Activated naive CD4-positive, alpha-beta T cell treated with anti-CD3 and anti-CD28 coated beads, Interleukin-2, amount 50 U/mL, for 24 hours (primary cell): ENCODE results near the gene FAM174C.
A peak's percentile ranks its signal among the peaks of the same experiment; 100 is the strongest.

Source experiments
- H3K27ac Mint-ChIP-seq: one replicate; pipeline ENCODE4 v1.8.0; 2021; ENCODE audit warnings: mild to moderate bottlenecking, mixed read lengths
- H3K27me3 Mint-ChIP-seq: one replicate; pipeline ENCODE4 v1.8.0; 2021; ENCODE audit warnings: mixed read lengths
- H3K36me3 Mint-ChIP-seq: one replicate; pipeline ENCODE4 v1.8.0; 2021; ENCODE audit warnings: mixed read lengths
- H3K4me1 Mint-ChIP-seq: one replicate; pipeline ENCODE4 v1.8.0; 2021; ENCODE audit warnings: mixed read lengths
- H3K4me3 Mint-ChIP-seq: one replicate; pipeline ENCODE4 v1.8.0; 2021; ENCODE audit warnings: mild to moderate bottlenecking, mixed read lengths
- H3K9me3 Mint-ChIP-seq: one replicate; pipeline ENCODE4 v1.8.0; 2021; ENCODE audit warnings: mixed read lengths

FAM174C gene

DNA sequence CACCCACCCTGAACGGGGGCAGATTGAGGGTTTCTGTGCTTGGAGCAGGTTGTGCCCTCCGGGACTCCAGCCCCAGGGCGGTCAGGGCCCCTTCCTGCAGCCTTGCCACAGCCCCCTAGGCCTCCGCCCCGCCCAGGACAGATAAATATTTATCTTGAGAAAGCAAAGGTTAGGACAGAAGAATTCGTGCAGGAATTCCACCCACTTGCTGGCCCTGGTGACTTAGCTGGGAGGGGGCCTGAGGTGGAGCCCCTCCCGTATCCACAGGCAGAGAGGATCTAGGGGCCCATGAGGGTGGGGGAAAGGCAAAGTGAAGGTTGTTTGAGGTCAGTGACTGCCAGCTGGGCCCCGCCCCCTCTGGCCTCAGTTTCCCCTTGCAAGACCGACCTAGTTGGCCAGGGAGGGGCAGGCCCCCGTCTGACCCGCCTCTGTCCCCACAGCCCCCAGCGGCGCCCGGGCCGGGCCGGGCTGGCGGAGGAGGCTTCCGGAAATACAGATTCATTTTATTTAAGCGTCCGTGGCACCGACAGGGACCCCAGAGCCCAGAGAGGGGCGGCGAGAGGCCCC lies 21.7 kb upstream of the FAM174C start:
- H3K4me3 Mint-ChIP-seq, result peak overlapping the region; percentile 71
- peak overlapping the region; percentile 51 for H3K27ac Mint-ChIP-seq
- H3K27me3 Mint-ChIP-seq, result no peaks in the 10 kb centered on the region
- peaks cover 1% of the 10 kb centered on the region for H3K36me3 Mint-ChIP-seq
- H3K4me1 Mint-ChIP-seq, result peaks cover 23% of the 10 kb centered on the region
- H3K9me3 Mint-ChIP-seq, result no peaks in the 10 kb centered on the region

DNA sequence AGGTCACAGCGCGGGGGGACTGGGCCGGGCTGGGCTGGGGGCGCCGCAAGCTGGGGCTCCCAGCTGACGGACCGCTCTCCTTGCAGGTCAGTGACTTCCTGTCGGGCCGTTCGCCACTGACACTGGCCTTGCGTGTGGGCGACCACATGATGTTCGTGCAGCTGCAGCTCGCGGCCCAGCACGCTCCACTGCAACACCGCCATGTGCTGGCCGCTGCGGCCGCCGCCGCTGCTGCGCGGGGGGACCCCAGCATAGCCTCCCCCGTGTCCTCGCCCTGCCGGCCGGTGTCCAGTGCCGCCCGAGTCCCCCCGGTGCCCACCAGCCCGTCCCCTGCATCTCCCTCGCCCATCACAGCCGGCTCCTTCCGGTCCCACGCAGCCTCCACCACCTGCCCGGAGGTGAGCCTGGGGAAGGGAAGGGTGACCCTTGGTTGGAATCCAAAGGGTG lies 21.2 kb upstream of the FAM174C start:
- no peaks in the 10 kb centered on the region for H3K27me3 Mint-ChIP-seq
- no peak overlapping the region for H3K4me3 Mint-ChIP-seq
- peaks cover 28% of the 10 kb centered on the region for H3K4me1 Mint-ChIP-seq
- H3K27ac Mint-ChIP-seq, result no peak overlapping the region
- peaks cover 1% of the 10 kb centered on the region for H3K36me3 Mint-ChIP-seq
- H3K9me3 Mint-ChIP-seq, result no peaks in the 10 kb centered on the region

DNA sequence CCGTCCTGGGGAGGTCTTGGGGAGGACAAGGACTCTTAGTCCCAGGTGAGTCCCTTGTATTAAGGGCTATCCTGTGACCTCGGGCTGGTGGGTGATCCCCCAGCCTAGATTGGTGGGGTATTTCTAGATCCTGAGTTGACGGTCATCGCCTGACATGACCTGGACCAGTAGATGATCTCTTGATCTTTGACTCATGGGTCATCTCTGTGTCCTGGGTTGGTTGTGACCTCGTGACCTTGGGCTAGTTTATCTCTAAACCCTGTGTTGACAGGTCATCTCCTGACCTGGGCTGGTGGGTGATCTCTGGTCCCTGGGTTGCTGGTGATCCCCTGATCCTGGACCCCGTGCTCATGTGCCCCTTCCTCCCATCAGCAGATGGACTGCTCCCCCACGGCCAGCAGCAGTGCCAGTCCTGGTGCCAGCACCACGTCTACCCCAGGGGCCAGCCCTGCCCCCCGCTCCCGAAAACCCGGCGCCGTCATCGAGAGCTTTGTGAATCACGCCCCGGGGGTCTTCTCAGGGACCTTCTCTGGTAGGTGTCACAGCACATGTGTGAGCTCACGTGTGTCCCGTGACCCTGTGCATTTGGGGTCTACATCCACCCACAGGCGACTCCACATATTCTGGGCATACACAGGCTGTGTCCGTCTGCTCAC lies 20.7 kb upstream of the FAM174C start:
- H3K36me3 Mint-ChIP-seq, result peaks cover 1% of the 10 kb centered on the region
- H3K4me3 Mint-ChIP-seq, result no peak overlapping the region

DNA sequence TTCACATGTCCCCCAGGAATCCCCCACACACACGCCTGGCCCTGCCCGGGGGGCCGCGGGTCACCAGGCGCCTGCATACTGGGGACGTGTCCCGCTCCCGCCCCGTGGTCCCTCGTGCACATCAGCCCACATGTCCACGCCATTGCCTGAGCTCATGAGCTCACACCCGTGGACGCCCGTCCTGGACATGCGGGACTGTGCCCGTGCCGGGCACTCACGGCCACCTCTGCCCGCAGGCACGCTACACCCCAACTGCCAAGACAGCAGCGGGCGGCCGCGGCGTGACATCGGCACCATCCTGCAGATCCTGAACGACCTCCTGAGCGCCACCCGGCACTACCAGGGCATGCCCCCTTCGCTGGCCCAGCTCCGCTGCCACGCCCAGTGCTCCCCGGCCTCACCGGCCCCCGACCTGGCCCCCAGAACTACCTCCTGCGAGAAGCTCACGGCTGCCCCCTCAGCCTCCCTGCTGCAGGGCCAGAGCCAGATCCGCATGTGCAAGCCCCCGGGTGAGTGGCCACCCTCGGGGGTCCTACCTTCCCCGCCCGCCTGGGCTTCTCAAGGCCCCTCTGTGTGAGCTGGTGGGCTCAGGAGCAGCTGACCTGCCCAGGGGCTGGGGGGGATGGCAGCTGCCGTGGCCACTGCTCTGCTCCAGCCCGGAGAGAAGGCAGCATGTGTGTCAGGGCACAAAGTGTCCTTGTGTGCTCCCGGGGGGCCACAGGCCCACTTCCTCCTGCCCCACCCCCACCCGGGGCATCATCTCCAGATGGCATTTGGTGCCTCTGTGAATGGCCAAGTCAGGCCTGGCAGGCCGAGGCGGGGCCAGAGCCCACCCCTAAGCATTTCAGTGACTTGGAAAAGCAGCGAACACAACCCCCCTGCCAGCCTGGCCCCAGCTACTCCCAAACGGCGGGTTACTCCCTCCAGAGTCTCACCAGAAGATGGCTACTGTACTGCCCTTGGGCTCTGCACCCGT lies 19.9 kb upstream of the FAM174C start:
- Mint-ChIP-seq H3K36me3 (peaks cover 1% of the 10 kb centered on the region), H3K27ac (peak overlapping the region; percentile 83), H3K9me3 (no peaks in the 10 kb centered on the region), H3K27me3 (no peaks in the 10 kb centered on the region), H3K4me1 (peaks cover 35% of the 10 kb centered on the region), H3K4me3 (no peak overlapping the region)

More for the DNA sequence above, 20.7 kb upstream of the FAM174C start:
- H3K27me3 Mint-ChIP-seq, result no peaks in the 10 kb centered on the region
- H3K9me3 Mint-ChIP-seq, result no peaks in the 10 kb centered on the region
- H3K4me1 Mint-ChIP-seq, result peaks cover 30% of the 10 kb centered on the region
- peak overlapping the region; percentile 83 for H3K27ac Mint-ChIP-seq

GRCh38 chr19:1256646-1257474 lies 18.5 kb upstream of the FAM174C start:
- Mint-ChIP-seq H3K27me3 (no peaks in the 10 kb centered on the region), H3K27ac (no peak overlapping the region), H3K36me3 (peaks cover 1% of the 10 kb centered on the region), H3K4me1 (peaks cover 42% of the 10 kb centered on the region), H3K4me3 (peak overlapping the region; percentile 30), H3K9me3 (no peaks in the 10 kb centered on the region)

- Mint-ChIP-seq H3K4me3 (peak overlapping the region; percentile 30), H3K27me3 (no peaks in the 10 kb centered on the region), H3K4me1 (peaks cover 46% of the 10 kb centered on the region), H3K27ac (peak overlapping the region; percentile 35), H3K36me3 (peaks cover 1% of the 10 kb centered on the region), H3K9me3 (no peaks in the 10 kb centered on the region)
These were observed 17.7 kb upstream of the FAM174C start for GRCh38 chr19:1257475-1258162.

GRCh38 chr19:1258163-1258492 lies 17.2 kb upstream of the FAM174C start:
- H3K4me1 Mint-ChIP-seq, result peaks cover 51% of the 10 kb centered on the region
- H3K27ac Mint-ChIP-seq, result no peak overlapping the region
- peak overlapping the region; percentile 30 for H3K4me3 Mint-ChIP-seq
- peaks cover 1% of the 10 kb centered on the region for H3K36me3 Mint-ChIP-seq
- no peaks in the 10 kb centered on the region for H3K27me3 Mint-ChIP-seq
- H3K9me3 Mint-ChIP-seq, result no peaks in the 10 kb centered on the region

DNA sequence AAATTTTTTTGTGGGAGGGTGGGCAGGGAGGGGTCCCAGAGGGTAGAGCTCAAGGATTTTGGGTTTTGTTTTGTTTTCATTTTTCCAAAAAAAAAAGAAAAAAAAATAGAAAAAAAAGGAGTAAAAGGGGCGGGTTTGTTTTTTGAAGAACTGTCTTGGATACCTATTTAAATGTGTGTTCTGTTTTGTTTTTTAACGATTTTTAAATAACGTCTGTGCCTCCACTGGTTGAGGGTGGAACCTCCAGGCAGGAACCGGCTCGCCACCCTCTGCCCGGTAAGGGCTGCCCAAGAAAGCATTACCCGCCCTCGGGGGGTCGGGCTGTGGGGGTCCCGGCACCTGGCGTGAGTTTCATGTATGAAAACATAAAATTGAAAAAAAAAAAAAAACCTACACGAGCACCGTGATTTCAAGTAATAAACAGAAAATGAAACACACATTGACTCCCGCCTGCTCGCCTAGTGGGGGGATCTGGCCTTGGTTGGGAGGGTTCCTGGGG lies 16.6 kb upstream of the FAM174C start:
- Mint-ChIP-seq H3K9me3 (no peaks in the 10 kb centered on the region), H3K27me3 (no peaks in the 10 kb centered on the region), H3K4me3 (peak overlapping the region; percentile 86), H3K36me3 (peaks cover 1% of the 10 kb centered on the region), H3K4me1 (peaks cover 50% of the 10 kb centered on the region), H3K27ac (peak overlapping the region; percentile 92)

DNA sequence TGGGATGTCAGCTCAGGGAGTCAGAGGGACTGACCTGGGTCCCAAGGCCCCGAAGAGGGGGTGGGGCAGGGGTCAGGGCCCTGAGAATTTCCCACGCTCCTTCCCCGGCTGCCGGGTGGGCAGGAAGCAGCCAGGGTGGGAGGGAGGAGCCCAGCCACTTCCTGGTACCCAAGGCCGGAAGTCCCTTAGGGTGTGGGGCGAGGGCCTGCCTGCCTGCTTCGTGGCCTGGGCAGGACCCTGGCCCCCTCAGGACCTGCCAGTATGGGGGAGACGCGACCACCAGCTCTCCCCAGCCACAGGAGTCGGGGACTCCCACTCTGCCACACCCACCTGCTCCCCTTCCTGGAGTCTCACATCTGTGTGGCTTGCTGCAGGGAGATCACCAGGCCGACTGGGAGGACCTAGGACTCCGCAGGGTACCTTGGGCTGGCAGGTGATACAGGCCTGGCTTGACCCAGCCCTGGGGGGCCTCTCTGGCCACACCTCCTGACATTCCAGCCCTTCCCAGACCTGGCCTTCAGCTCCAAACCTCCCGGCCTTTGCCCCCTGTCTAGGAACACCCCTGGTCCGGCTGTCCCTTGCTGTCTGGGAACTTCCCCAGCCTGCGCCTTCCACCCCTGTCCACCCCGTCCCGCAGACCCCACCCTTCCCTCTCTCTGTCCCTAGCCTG lies 16.0 kb upstream of the FAM174C start:
- Mint-ChIP-seq H3K36me3 (peaks cover 1% of the 10 kb centered on the region), H3K9me3 (no peaks in the 10 kb centered on the region), H3K27me3 (no peaks in the 10 kb centered on the region), H3K27ac (peak overlapping the region; percentile 92), H3K4me3 (peak overlapping the region; percentile 86), H3K4me1 (peaks cover 50% of the 10 kb centered on the region)

DNA sequence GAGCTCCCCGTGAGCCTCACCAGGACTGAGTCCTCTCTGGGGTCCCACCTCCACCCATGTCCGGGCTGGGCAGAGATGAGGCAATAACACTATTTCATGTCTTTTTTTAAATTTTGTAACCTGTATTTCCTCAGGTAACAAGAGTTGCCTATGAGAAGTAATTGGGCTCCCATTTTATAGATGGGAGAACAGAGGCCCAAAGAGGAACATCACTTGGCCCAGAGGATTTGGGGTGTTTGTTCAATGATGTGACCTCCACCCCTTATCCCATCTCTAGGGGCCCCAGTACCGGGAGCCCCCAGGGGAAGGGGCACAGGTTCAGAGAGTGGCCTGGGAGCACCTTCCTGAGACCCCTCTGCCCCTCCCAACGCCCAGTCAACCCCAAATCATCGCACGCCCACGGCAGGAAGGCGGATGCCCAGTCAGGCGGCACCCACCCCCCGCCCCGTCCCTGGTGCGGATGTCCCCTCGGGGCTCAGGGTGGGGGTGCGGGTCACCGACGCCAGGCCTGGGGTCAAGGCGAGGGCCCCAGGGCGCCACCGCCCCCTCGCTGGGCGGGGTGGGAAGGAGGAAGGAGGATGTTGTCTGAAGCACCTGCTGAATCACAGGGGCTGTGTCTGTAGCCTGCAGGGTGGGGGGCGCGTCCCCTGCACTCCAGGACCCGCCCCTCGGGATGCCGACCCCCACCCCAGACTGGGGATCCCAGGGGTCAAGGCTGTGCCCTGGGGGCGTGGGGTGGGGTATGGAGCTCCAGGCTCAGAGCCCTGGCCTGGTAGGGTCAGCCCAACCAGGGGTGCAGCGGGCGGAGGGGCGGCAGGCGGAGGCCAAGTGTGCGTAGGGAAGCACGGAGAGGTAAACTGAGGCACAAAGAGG lies 15.2 kb upstream of the FAM174C start:
- H3K27me3 Mint-ChIP-seq, result no peaks in the 10 kb centered on the region
- H3K9me3 Mint-ChIP-seq, result no peaks in the 10 kb centered on the region
- peak overlapping the region; percentile 86 for H3K4me3 Mint-ChIP-seq

DNA sequence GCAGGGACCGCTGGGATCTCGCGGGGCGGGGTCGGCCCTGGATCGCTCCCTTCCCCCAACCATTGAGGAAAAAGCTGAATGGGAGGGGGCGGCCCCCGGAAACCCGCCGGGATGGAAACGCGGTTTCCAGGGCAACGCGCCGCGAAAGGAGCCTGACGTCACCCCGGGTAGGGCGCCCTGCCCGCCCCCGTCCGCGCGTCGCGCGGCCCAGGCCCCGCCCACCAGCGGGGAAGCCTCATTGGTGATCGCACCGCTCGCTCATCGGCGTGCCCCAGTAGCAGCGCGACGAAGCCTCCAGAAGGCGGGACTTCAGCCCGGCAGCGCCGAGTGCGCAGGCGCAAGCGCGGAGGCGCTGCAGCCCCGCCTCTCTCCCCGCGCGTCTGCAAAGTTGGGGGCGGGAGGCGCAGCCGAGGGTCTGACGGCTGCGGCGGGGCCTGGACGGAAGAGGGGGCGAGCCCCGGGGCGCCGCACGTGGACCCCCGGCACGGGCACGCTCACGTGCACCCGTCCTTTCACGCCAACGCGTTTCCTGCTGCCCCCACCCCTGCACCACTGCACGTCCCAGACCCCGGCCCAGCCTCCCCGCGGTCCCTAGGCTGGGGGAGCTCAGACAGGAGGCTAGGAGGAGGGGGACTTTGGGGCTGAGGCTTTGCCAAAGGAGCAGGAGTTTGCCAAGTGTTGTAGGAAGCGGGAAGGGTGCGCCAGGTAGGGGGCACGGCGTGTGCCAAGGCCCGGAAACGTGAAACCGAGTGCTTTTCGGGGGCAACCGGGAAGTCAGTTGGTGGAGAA lies 14.4 kb upstream of the FAM174C start:
- Mint-ChIP-seq H3K4me3 (peak overlapping the region; percentile 96), H3K27me3 (no peaks in the 10 kb centered on the region), H3K36me3 (peaks cover 1% of the 10 kb centered on the region), H3K4me1 (peaks cover 54% of the 10 kb centered on the region), H3K9me3 (no peaks in the 10 kb centered on the region), H3K27ac (peak overlapping the region; percentile 88)

More for the DNA sequence above, 15.2 kb upstream of the FAM174C start:
- Mint-ChIP-seq H3K36me3 (peaks cover 1% of the 10 kb centered on the region), H3K4me1 (peaks cover 48% of the 10 kb centered on the region), H3K27ac (peak overlapping the region; percentile 92)

DNA sequence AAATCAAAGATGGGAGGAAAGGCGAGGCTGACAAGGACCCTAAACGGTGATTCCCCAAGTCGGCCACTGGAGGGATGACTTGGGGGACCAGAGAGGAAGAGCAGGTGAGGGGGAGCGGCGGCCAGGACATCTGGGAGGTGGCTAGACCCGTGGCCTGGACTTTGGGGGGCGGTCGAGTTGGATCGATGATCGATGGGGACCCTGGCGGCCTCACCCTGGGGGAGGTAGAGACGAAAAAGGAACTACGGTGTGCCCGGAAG lies 13.9 kb upstream of the FAM174C start:
- Mint-ChIP-seq H3K4me1 (peaks cover 55% of the 10 kb centered on the region), H3K27me3 (no peaks in the 10 kb centered on the region), H3K27ac (peak overlapping the region; percentile 88), H3K36me3 (peaks cover 1% of the 10 kb centered on the region), H3K9me3 (no peaks in the 10 kb centered on the region), H3K4me3 (peak overlapping the region; percentile 96)
